ENCODE results near the gene ESRRB.
A peak's percentile ranks its signal among the peaks of the same experiment; 100 is the strongest.

ESRRB gene

DNA sequence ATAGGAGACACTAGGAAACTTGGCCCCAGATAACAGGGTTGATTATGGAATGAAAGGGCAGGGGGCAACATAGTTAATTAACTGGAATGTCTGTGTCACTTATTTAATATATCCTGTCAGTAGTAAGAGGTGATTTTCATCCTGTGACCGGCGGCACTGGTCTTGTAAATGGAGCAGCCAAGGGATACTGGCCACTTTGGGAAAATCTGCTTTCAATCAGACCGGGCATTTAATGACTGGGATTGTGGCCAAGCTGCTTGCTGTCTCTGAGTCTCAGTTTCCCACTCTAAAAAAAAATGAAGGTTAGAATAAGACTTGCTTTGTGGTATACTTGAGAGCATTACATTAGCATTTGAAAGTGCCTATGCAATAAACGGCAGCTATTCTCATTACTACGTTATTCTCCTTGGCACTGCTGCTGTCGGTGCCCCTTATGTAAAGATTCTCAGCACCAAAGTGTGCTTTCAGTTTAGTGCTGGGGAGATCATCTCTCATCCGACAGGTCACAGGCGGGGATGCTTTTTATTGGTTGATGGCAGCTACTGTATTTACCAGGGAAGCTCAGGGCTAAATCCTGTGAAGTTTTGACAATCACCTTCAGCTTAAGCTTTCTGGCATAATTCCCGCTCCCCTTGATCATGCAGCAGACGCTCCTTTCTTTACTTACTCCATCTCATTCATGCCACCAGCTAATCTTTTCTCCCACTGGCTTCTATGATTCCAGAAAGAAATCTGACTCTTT, 162.1 kb downstream of the ESRRB start:
- ChIA-PET POLR2A (no interaction called here), CTCF (no interaction called here)
- no peak for DNase-seq (ENCODE audit: low read depth, low spot score)
- TF ChIP-seq CTCF (IDR thresholded peaks at IDR 0.05; ENCODE audit: insufficient read depth, low read length, missing control alignments), result no peak
- no peak overlapping the region for H3K4me3 ChIP-seq (ENCODE audit: low read depth, low read length)

DNA sequence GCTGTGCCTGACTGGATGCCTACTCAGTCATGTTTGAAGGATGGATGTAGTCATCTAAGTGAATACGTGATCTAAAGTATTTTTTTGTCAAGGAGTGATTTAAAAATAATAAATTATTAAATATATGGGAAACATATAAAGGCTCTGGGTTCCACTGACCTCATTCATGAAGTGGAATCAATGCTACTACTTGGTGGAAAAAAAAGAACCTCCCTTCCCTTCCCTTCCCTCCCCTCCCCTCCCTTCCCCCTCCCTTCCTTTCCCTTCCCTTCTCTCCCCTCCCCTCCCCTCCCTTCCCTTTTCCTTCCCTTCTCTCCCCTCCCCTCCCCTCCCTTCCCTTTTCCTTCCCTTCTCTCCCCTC, 162.7 kb downstream of the ESRRB start:
- no peak for TF ChIP-seq CTCF (IDR thresholded peaks at IDR 0.05; ENCODE audit: insufficient read depth, low read length, missing control alignments)
- POLR2A ChIA-PET, result no interaction called here
- H3K4me3 ChIP-seq (ENCODE audit: low read depth, low read length), result no peak overlapping the region
- CTCF ChIA-PET, result no interaction called here
- DNase-seq (ENCODE audit: low read depth, low spot score), result no peak

DNA sequence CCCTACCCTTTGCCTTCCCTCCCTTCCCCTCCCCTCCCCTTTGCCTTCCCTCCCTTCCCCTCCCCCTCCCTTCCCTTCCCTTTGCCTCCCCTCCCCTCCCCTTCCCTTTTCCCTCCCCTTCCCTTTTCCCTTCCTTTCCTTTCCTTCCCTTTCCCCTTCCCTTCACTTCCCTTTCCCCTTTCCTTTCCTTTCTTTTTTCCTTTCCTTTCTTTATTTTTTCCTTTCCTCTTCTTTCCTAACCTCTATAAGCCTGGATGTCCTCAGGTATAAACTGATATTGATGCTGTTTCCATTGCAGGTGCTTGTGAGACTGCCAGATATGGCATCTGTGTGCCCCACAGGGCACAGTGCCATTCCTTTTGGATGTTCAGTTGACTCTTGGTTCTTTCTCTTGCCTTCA, 163.2 kb downstream of the ESRRB start:
- ChIA-PET POLR2A (no interaction called here), CTCF (no interaction called here)
- H3K4me3 ChIP-seq (ENCODE audit: low read depth, low read length), result no peak overlapping the region
- no peak for TF ChIP-seq CTCF (IDR thresholded peaks at IDR 0.05; ENCODE audit: insufficient read depth, low read length, missing control alignments)
- DNase-seq (ENCODE audit: low read depth, low spot score), result no peak

DNA sequence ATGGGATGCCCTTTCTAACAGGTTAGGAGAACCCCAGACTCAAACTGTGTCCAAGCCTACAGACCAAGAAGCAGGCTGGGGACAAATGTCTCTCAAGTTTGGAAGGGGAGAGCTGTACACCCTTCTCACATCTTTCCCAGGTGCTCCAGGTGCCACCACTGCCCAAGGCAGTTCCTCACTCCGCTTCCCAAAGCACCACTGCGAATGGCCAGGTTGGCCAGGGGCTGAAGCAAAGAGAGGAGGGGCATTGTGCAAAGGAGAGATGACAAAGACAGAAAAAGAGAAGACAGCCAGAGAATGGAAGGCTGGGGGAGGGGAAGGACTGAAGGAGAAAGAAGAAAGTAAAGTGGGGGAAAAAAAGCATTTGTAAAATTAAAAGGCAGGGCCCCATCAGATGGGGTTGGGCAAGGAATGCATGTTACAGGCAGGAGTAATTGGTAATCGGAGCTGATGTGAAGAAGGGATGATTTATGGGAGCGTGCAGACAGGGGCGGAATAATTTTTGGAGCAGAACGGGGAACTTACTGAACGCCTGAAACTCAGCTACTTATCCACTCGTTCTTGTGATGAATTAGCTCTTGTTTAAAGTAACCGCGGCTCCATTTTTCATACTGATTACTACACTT, 165.8 kb downstream of the ESRRB start:
- POLR2A ChIA-PET, result no interaction called here

DNA sequence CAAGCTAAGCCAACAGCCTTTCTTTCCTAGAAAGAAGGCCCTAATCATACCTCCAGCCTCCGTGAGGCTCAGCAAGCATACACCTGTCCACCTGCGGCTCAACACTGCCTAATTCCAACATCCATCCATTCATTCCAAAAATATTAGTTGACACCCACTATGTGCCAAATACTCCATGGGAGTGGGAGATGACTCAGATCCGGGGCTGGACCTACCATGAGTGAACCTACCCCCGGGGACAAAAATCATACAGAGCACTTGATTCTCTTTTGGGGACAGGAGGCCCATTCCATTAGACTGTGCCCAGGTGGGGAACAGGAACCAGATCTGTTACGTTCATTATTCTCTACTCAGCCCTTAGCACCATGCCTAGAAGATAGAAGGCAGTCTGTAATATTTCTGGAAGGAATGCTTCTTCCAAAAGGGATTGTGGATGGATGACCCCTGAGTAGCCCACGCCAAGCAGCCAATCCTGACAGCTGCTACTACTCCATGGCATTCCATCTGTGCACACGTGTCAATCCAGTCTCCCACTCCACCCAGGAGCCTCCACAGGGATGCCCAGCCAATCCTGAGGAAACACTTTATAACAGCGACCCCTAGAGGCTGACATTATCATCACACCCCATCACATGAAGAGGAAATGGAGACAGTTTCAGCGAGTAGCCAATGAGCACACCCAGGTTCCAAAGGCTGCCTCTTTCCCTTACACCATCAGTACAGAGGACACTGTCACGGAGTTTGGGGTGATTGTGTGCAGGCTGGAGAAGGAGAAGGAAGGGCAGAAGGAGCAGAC, 170.7 kb downstream of the ESRRB start:
- TF ChIP-seq CTCF (IDR thresholded peaks at IDR 0.05; ENCODE audit: insufficient read depth, low read length, missing control alignments), result peak; percentile 12
- ChIA-PET CTCF (interaction anchor here (1.4 kb wide), 1 partner anchor 12 kb away, joined by 3 read pairs; no protein-coding TSS in a partner anchor), POLR2A (no interaction called here)
- H3K4me3 ChIP-seq (ENCODE audit: low read depth, low read length), result no peak overlapping the region
- no peak for DNase-seq (ENCODE audit: low read depth, low spot score)

More for the DNA sequence above, 165.8 kb downstream of the ESRRB start:
- CTCF ChIA-PET, result no interaction called here
- no peak for TF ChIP-seq CTCF (IDR thresholded peaks at IDR 0.05; ENCODE audit: insufficient read depth, low read length, missing control alignments)
- no peak for DNase-seq (ENCODE audit: low read depth, low spot score)
- no peak overlapping the region for H3K4me3 ChIP-seq (ENCODE audit: low read depth, low read length)

DNA sequence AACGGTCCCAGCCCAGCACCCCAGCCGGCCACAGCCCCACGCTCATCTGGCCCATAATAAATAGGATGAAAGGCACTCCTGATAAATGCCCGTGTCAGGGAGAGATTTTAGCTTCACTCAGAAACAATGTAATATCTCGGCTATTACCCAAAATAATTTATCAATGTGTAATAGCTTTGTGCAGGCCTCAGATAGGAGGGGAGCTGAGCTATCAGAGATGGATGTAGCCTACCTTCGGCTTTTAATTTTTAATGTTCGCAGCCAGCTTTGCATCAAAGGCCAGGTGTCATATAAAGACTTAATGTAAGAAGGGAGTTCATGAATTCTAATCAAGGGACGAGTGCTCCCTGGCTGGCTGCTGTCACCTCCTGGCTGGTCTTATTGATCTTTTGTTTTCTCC, 171.9 kb downstream of the ESRRB start:
- TF ChIP-seq CTCF (IDR thresholded peaks at IDR 0.05; ENCODE audit: insufficient read depth, low read length, missing control alignments), result no peak
- H3K4me3 ChIP-seq (ENCODE audit: low read depth, low read length), result no peak overlapping the region
- DNase-seq (ENCODE audit: low read depth, low spot score), result no peak
- CTCF ChIA-PET, result no interaction called here
- POLR2A ChIA-PET, result no interaction called here
